Testis (tissue), 3 donors: Measurements from ENCODE around the gene OLFM1. TPM values are rescaled to one million over a fixed set of nuclear protein-coding genes. Genes with fewer than 3 reads are reported as not detected.

ENCODE experiments used
- DNase-seq: peaks from one replicate; pipeline ENCODE4 v3.0.0-alpha.2; 2019
- H3K27ac ChIP-seq, 2 donors: fragments of 200-600 bp; sonication (generic); one replicate each; pipeline ENCODE4 v1.5.1; 2019
- H3K27me3 ChIP-seq: fragments of 200-600 bp; sonication (generic); one replicate; pipeline ENCODE4 v1.5.1; 2019
- H3K36me3 ChIP-seq: fragments of 200-600 bp; sonication (generic); one replicate; pipeline ENCODE4 v1.5.1; 2017; ENCODE audit warnings: low read depth; ENCODE audit errors: missing control alignments
- H3K4me1 ChIP-seq: fragments of 200-600 bp; sonication (generic); one replicate; pipeline ENCODE4 v1.5.1; 2019
- H3K4me3 ChIP-seq, 2 donors: fragments of 200-600 bp; sonication (generic); one replicate each; pipeline ENCODE4 v1.5.1; 2017 to 2019
- H3K9me3 ChIP-seq: fragments of 200-600 bp; sonication (generic); one replicate; pipeline ENCODE4 v1.5.1; 2017
- CTCF ChIP-seq, 3 experiments: fragments of 450-650 bp in 2 of 3; fragments of 200-600 bp in 1 of 3; sonication (generic) in 1 of 3; IDR thresholded peaks; one replicate each; pipeline ENCODE4 v1.5.1; 2016 to 2019; ENCODE audit warnings: antibody characterized with exemption in 3 of 3, mild to moderate bottlenecking in 2 of 3, moderate library complexity in 1 of 3
- POLR2A ChIP-seq: fragments of 450-650 bp; IDR thresholded peaks from one replicate; pipeline ENCODE4 v1.6.1; 2017; ENCODE audit warnings: antibody characterized with exemption, mild to moderate bottlenecking, moderate library complexity
- WGBS, 2 donors: methylation state at CpG; one replicate each; pipeline ENCODE4 v1.1.5; 2018; 5-methylcytosine and 5-hydroxymethylcytosine counted together
- intact Hi-C: fragments of 100-400 bp; cut with DNase I; formaldehyde crosslinking; loops from one replicate; pipeline ENCODE4 v1.15.1; 2023; ENCODE audit warnings: low total_unique reads
- polyA plus RNA-seq: library from polyadenylated mRNA; stranded (reverse); fragments of 350-450 nt; fragmentation: Illumina TruSeq; extraction: RNeasy Lipid Tissue Mini Kit (QIAGEN cat#74804); gene quantifications from one replicate; pipeline ENCODE4 v1.2.3, GENCODE V29; 2014; ENCODE audit warnings: low read depth, low replicate concordance; ENCODE audit not compliant: insufficient read depth
- total RNA-seq, 2 donors: library from RNA; depleted of rRNA; stranded (reverse); fragments of >200 nt; gene quantifications; one replicate each; pipeline ENCODE4 v1.2.3, GENCODE V29; 2016

OLFM1 gene
- total and polyA plus RNA-seq, 3 donors from 2014 or later: 13.9 to 24.4 (median 16.0) TPM

GRCh38 chr9:135138078-135138855, 50.8 kb downstream of the OLFM1 start:
- Histone ChIP-seq H3K27me3 (no peaks in the 10 kb centered on the region), H3K36me3 (no peaks in the 10 kb centered on the region), H3K9me3 (no peaks in the 10 kb centered on the region), H3K27ac (no peak overlapping the region), H3K4me3 (no peak overlapping the region), H3K4me1 (peaks cover 3% of the 10 kb centered on the region)
- intact Hi-C loops: no loop called here
- no peak for DNase-seq
- 97% methylated on average over 7 to 10 of the region's 10 CpGs for WGBS, 2 donors
- TF ChIP-seq CTCF (IDR thresholded peaks at IDR 0.05) (no peak), POLR2A (no peak)

- Histone ChIP-seq H3K27me3 (no peaks in the 10 kb centered on the region), H3K27ac (no peak overlapping the region), H3K4me3 (no peak overlapping the region), H3K4me1 (peaks cover 6% of the 10 kb centered on the region), H3K36me3 (no peaks in the 10 kb centered on the region), H3K9me3 (no peaks in the 10 kb centered on the region)
- TF ChIP-seq CTCF (IDR thresholded peaks at IDR 0.05) (no peak), POLR2A (no peak)
- no peak for DNase-seq
- intact Hi-C loops: no loop called here
- WGBS, 2 donors: 87 to 94% methylated on average over 2 of the region's 2 CpGs
Observed at GRCh38 chr9:135139366-135139959, 52.0 kb downstream of the OLFM1 start.

- no peaks in the 10 kb centered on the region for H3K27me3 ChIP-seq
- H3K36me3 ChIP-seq: no peaks in the 10 kb centered on the region
- intact Hi-C loops: no loop called here
- no peak overlapping the region for H3K4me3 ChIP-seq
- peaks cover 12% of the 10 kb centered on the region for H3K4me1 ChIP-seq
- H3K9me3 ChIP-seq: no peaks in the 10 kb centered on the region
- TF ChIP-seq CTCF (IDR thresholded peaks at IDR 0.05): no peak
- TF ChIP-seq POLR2A: no peak
- no peak overlapping the region for H3K27ac ChIP-seq
- 91 to 95% methylated on average over 2 of the region's 2 CpGs for WGBS, 2 donors
- DNase-seq: no peak
Observed at GRCh38 chr9:135141183-135141774, 53.8 kb downstream of the OLFM1 start.

GRCh38 chr9:135144581-135145170, 57.2 kb downstream of the OLFM1 start:
- Histone ChIP-seq H3K4me1 (peaks cover 9% of the 10 kb centered on the region), H3K9me3 (no peaks in the 10 kb centered on the region), H3K27ac (no peak overlapping the region), H3K4me3 (no peak overlapping the region), H3K36me3 (no peaks in the 10 kb centered on the region), H3K27me3 (no peaks in the 10 kb centered on the region)
- WGBS, 2 donors: 24 to 40% methylated on average over 2 to 16 of the region's 16 CpGs
- intact Hi-C loops: no loop called here
- TF ChIP-seq CTCF (IDR thresholded peaks at IDR 0.05): no peak
- no peak for TF ChIP-seq POLR2A
- DNase-seq: peak; percentile 48
